D341Med (cell line): ENCODE results near the gene RNF181.
"Not testable (repeated sequence)": the region's sequence is repeated elsewhere in the genome, so short reads cannot be mapped to it uniquely, and the experiment has no call there.

Experiments
- DNase-seq: peaks from one replicate; pipeline ENCODE4 v3.0.0; 2012; ENCODE audit warnings: low spot score

RNF181 gene

GRCh38 chr2:85577386-85578242 lies 17.9 kb upstream of the RNF181 start, which contains the start of gene VAMP8:
VAMP8 (plus strand) TSS chr2:85577586; CDS start chr2:85577647, 61 bp downstream.
- no peak for DNase-seq

- DNase-seq, result no peak
Measured at GRCh38 chr2:85578243-85579180, 17.0 kb upstream of the RNF181 start.

GRCh38 chr2:85579266-85579935 lies 16.1 kb upstream of the RNF181 start:
- DNase-seq, result no peak

DNA sequence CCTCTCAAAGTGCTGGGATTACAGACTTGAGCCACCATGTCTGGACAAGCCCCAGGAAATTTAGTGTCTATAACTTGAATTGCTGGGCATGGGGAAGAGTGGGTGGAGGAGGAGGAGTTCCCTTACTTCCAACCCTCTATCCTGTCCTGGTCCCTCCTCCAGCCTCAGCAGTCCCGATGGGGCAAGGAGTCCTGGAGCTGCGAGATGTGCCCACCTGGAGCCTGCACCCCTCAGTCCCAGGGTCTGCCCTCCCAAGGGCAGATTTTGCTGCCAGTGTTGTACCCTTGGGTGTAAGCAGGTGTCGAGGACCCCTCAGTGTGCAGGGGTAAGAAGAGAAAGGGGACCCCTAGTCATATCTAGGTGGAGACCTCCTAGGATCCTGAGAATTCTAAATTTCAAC lies 15.3 kb upstream of the RNF181 start:
- DNase-seq, result no peak

DNA sequence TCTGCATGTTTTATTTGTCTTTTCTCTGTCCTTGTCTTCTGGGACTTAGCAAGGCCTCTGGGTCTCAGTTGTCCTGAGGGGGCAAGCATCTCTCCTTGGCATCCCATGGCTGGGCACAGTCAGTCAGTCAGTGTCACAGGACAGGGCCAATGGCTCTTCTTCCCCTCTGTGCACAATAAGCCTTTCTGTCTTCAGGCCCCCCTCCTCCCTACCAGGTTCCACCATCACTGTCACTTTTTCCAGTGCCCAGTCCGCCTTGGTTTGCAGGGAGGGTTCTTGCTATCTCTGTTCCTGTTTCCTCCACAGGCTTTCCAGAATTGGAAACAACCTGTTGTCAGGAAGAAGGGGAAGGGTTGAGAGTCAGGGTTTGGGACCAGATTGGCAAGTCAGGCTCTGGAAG lies 13.1 kb upstream of the RNF181 start:
- no peak for DNase-seq

DNA sequence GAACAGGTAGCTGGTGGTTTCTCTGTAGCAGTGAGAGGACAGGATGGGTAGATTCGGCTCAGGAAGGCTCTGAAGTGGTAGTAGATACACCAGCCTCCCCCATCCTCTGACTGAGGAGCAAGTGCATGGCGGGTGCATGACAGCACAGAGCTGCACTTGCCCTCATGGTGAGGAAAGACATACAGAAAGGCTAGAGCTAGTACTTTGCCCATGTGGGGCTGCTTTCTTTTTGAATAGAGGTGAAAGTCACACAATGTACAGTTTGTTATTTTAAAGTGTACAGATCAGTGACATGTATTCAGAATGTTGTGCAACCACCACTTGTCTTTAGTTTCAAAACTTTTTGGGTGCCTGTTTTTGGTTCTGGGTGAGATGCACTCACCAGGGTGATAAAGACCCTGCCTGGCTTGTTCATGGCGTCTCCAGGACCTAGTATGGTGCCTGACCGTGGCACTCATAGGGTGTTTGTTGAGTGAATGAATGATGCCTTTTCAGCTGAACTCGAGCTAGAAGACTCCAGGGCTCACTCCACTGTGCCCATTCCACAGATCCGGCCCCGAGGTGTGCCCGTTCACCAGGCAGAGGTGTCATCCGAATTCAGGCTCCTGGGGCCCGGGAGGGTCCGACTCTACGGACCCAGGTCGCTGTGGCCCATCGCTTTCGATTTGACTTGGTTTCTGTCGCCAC lies 11.7 kb upstream of the RNF181 start:
- DNase-seq, result no peak

DNA sequence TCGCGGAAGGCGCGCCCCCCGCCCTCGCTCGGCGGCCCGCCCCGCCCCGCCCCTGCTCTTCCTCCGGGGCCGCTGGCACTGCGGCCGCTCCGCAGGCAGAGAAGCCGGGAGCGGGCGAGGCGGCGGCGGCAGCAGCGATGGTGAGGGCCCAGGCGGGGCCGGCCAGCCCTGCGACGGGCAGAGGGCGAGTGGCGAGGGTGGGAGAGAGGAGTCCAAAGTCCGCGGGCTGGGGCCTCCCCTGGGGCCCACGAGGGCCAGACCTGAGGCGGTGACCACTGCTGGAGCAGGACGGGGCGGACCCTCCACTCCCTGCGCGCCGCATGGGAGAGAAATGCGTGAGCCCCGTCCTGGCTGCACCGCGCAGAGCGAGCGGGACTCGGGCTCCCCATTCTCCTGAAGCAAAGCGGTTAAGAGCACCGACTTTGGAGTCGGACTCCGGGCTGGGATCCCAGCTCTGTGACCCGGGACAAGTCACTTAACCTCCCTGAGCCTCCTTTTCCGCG lies 11.1 kb upstream of the RNF181 start, which contains the start of gene VAMP5:
VAMP5 (plus strand) TSS at position 78 of the 503 bp plus-strand sequence; CDS start at position 138, 60 bp downstream.
- DNase-seq, result peak; percentile 65

- DNase-seq, result no peak
Measured at GRCh38 chr2:85584857-85585780, 10.4 kb upstream of the RNF181 start.

DNA sequence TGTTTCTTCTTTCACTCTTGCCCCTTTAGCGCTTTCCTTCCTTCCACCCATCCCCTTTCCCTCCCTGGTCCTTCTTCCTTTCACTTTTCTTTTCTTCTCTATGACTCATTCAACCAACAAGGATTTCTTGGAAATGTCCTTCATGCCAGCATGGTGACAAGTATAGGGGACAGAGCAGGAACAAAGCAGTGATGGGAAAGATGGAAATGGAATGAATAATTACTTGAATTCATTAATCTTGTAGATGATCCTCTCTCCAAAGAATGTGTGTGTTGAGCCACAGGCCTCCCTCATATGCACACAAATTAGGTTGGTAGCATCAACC lies 9.8 kb upstream of the RNF181 start:
- no peak for DNase-seq

- no peak for DNase-seq
Measured at GRCh38 chr2:85588236-85588635, 7.3 kb upstream of the RNF181 start.

DNA sequence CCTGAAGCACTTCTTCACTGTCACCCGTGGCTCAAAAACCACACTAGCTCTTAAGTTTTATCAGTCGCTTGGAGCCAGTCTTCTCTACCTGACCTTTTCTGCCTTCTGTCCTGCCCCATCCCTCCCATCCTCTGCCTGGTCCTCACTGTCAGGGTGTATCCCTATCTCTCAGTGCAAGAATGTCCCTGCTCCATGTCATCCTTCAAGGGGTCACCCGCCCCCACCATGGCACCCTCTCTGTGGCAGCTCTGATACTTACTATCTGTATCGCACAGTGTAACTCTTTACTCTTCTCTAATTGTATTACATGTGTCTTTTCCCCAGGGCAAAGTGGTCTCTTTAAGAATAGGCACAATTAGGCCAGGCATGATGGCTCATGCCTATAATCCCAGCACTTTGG lies 6.9 kb upstream of the RNF181 start:
- DNase-seq, result no peak

DNA sequence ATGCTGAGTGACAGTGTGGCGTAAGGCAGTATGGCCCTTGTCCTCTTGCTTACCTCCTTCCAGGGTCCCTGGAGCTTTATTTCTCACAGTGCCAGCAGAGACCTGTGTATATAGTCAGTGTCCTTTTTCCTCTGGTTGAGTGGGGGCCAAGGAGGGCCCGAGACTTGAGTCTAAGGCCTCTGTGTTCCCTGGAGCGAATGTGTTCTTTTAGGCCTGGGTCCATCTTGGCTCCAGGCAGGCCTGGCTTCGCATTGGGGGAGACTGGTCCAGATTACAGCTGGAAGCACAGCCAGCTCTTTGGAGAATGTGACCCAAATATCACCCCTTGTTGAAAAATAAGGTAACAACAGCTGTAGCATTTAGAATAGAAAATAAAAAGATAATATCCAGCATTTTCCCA lies 6.4 kb upstream of the RNF181 start:
- no peak for DNase-seq

GRCh38 chr2:85589982-85590791 lies 5.4 kb upstream of the RNF181 start:
- no peak for DNase-seq

GRCh38 chr2:85590950-85591349 lies 4.6 kb upstream of the RNF181 start:
- DNase-seq, result no peak

GRCh38 chr2:85591563-85591962 lies 4.0 kb upstream of the RNF181 start:
- DNase-seq, result no peak

DNA sequence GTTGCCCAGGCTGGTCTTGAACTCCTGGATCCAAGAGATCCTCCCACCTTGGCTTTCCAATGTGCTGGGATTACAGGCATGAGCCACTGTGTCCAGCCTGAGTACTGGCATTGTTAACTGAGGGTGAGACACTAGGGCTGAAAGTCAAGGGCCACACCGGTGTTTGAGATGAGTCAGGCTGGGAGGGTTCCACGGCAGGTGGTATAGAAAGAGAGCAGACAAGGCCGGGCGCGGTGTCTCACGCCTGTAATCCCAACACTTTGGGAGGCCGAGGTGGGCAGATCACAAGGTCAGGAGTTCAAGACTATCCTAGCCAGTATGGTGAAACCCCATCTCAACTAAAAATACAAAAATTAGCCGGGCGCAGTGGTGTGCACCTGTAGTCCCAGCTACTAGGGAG lies 3.2 kb upstream of the RNF181 start:
- not testable (repeated sequence) for DNase-seq

DNA sequence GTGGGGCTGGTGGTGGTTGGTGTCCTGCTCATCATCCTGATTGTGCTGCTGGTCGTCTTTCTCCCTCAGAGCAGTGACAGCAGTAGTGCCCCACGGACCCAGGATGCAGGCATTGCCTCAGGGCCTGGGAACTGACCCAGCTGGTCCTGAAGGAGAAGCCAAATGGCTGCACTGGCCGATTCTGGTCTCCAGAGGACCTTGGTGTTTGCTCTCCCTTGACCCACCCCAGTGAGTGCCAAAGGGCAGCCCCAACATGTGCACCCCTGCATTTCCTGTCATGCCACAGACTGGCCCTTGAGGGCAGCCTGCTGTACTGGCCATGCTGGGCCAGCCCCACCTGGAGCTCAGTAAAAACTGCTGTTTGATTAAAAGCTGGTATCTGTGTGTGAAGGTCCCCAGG lies 2.5 kb upstream of the RNF181 start:
- no peak for DNase-seq

GRCh38 chr2:85594715-85595300 lies 737 bp upstream of the RNF181 start:
- no peak for DNase-seq

GRCh38 chr2:85596026-85596333 lies 435 bp downstream of the RNF181 start:
- no peak for DNase-seq
